DND-41 (cell line): ENCODE results near the gene STK32C.

Experiments used
- ATAC-seq: fragments of 200-7000 bp; cut with Tn5 transposase; 3 replicates; pipeline ENCODE4 v1.9.1; 2021; ENCODE audit warnings: low read depth; ENCODE audit not compliant: insufficient read depth
- DNase-seq: peaks from one replicate; pipeline ENCODE4 v3.0.0-alpha.2; 2020
- H2AFZ ChIP-seq: 2 replicates; pipeline ENCODE4 v1.6.0; 2012; ENCODE audit warnings: low read depth, low read length
- H3K27ac ChIP-seq: 2 replicates; pipeline ENCODE4 v1.5.1; 2012; ENCODE audit warnings: low read length, inconsistent platforms
- H3K27me3 ChIP-seq: fragments of 200-600 bp; sonication (generic); 2 replicates; pipeline ENCODE4 v1.6.0; 2012; ENCODE audit warnings: low read length, mild to moderate bottlenecking, inconsistent platforms; ENCODE audit not compliant: insufficient read depth, poor library complexity
- H3K36me3 ChIP-seq: 2 replicates; pipeline ENCODE4 v1.5.1; 2012; ENCODE audit warnings: low read length, inconsistent platforms; ENCODE audit not compliant: insufficient read depth
- H3K4me1 ChIP-seq: 2 replicates; pipeline ENCODE4 v1.5.1; 2012; ENCODE audit warnings: mild to moderate bottlenecking, low read length; ENCODE audit not compliant: insufficient read depth
- H3K4me2 ChIP-seq: 2 replicates; pipeline ENCODE4 v1.6.0; 2012; ENCODE audit warnings: mild to moderate bottlenecking, moderate library complexity, low read length, inconsistent platforms; ENCODE audit not compliant: insufficient read depth
- H3K4me3 ChIP-seq, 2 experiments: fragments of 200-600 bp in 1 of 2; shearing (Covaris generic) in 1 of 2; 2 replicates each; pipeline ENCODE4 v1.5.1; 2012 to 2016; ENCODE audit warnings: inconsistent platforms in 2 of 2, low read length in 2 of 2, mild to moderate bottlenecking in 2 of 2, low read depth in 1 of 2, moderate library complexity in 1 of 2
- H3K79me2 ChIP-seq: 2 replicates; pipeline ENCODE4 v1.6.0; 2012; ENCODE audit warnings: low read length, inconsistent platforms; ENCODE audit not compliant: insufficient read depth
- H3K9ac ChIP-seq: 2 replicates; pipeline ENCODE4 v1.6.0; 2012; ENCODE audit warnings: low read depth, mild to moderate bottlenecking, inconsistent platforms, low read length, moderate library complexity
- H3K9me3 ChIP-seq: 2 replicates; pipeline ENCODE4 v1.5.1; 2012; ENCODE audit warnings: low read length, moderate library complexity, mild to moderate bottlenecking, inconsistent platforms; ENCODE audit not compliant: insufficient read depth, severe bottlenecking
- H4K20me1 ChIP-seq: 2 replicates; pipeline ENCODE4 v1.6.0; 2012; ENCODE audit warnings: low read length; ENCODE audit not compliant: insufficient read depth
- EZH2 ChIP-seq: IDR thresholded peaks from 3 replicates; pipeline ENCODE4 v1.6.1; 2012; ENCODE audit warnings: borderline replicate concordance, low read depth, mild to moderate bottlenecking, moderate library complexity, low read length, inconsistent platforms; ENCODE audit not compliant: severe bottlenecking
- TF ChIP-seq, protein P1 (sequence below): IDR thresholded peaks from 2 replicates; pipeline ENCODE4 v1.5.1; 2012; ENCODE audit warnings: borderline replicate concordance, low read length, moderate library complexity, mild to moderate bottlenecking; ENCODE audit not compliant: poor library complexity, severe bottlenecking; ENCODE audit errors: extremely low read depth

STK32C gene

DNA sequence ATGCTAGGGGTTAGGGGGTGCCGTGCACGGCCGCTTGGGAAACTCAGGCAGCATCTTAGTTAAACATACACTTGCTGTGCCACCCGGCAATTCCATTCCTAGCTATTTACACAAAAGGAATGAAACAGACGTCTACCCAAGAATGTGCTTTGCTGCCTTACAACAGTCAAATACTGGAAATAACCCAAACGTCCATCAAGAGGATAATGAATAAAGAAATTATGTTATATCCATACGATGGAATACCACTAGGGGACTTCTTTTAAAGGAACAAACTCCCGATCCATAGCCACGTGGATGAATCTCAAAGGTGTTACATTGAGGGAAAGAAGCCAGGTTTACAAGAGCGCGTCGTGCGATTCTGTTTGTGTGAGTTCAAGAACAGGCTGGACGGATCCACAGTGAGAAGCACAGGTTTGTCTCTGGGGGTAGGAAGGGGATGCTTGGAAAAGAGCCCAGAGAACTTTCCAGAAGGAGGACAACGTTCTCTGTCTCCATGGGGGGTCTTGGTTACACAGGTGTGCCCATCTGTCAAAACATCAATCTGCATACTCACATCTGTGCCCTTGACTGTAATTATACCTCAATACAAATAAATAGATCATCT lies 41.8 kb downstream of the STK32C start:
- Histone ChIP-seq H3K9me3 (peaks cover 3% of the 10 kb centered on the region), H3K27ac (no peak overlapping the region), H3K36me3 (no peaks in the 10 kb centered on the region), H3K27me3 (no peaks in the 10 kb centered on the region), H3K4me1 (no peaks in the 10 kb centered on the region), H2AFZ (no peak overlapping the region), H3K4me3 (no peak overlapping the region), H3K9ac (no peak overlapping the region), H3K4me2 (no peak overlapping the region), H4K20me1 (peaks cover 3% of the 10 kb centered on the region; the same call in 1 of the 2 replicates), H3K79me2 (no peaks in the 10 kb centered on the region)
- DNase-seq (no peak), ATAC-seq (no peak)
- TF ChIP-seq, protein P1, sequence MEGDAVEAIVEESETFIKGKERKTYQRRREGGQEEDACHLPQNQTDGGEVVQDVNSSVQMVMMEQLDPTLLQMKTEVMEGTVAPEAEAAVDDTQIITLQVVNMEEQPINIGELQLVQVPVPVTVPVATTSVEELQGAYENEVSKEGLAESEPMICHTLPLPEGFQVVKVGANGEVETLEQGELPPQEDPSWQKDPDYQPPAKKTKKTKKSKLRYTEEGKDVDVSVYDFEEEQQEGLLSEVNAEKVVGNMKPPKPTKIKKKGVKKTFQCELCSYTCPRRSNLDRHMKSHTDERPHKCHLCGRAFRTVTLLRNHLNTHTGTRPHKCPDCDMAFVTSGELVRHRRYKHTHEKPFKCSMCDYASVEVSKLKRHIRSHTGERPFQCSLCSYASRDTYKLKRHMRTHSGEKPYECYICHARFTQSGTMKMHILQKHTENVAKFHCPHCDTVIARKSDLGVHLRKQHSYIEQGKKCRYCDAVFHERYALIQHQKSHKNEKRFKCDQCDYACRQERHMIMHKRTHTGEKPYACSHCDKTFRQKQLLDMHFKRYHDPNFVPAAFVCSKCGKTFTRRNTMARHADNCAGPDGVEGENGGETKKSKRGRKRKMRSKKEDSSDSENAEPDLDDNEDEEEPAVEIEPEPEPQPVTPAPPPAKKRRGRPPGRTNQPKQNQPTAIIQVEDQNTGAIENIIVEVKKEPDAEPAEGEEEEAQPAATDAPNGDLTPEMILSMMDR: no peak
- TF ChIP-seq EZH2: no peak

DNA sequence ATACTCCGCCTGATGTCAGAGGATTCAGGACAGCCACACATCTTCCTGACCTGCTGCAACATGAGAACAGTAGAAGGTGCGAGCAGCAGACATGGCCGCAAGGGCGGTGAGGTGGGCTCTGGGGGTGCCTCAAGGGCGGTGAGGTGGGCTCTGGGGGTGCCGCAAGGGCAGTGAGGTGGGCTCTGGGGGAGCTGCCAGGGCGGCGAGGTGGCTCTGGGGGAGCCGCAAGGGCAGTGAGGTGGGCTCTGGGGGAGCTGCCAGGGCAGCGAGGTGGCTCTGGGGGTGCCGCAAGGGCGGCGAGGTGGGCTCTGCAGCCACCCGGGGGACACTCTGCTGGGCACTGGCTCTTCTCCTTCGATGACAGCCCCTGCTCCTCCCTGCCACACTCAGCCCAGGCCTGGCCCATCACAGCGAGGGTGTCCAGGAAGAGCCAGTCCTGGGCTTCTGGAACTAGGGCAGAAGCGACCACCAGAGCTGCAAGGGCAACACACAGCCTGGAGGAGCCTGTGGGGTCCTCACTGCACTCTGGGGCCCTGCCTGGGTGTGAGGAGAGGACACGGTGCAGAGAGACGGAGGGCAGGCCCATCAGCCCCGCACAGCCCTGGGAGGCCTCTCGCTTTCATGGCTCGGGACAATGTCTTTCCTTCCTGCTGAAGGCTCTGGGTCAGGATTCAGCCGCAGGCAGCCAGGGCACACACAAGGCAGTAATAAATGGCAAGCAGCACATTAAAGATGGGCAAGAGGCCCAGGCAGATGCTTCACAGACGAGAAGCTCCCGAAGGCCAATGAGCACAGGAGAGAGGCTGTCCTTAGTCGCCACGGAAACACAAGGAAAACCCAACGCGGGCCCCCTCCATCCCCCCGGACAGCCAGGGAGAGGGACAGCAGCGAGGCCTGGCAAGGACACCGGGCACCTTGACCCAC lies 42.5 kb downstream of the STK32C start:
- no peak for ATAC-seq
- Histone ChIP-seq H3K27ac (no peak overlapping the region), H3K27me3 (no peaks in the 10 kb centered on the region), H3K4me1 (no peaks in the 10 kb centered on the region), H3K9me3 (peaks cover 3% of the 10 kb centered on the region), H3K4me3 (no peak overlapping the region), H2AFZ (no peak overlapping the region), H3K79me2 (no peaks in the 10 kb centered on the region), H3K9ac (no peak overlapping the region), H4K20me1 (peaks cover 3% of the 10 kb centered on the region; the same call in 1 of the 2 replicates), H3K36me3 (no peaks in the 10 kb centered on the region), H3K4me2 (no peak overlapping the region)
- TF ChIP-seq, protein P1: no peak
- no peak for TF ChIP-seq EZH2
- DNase-seq: no peak

DNA sequence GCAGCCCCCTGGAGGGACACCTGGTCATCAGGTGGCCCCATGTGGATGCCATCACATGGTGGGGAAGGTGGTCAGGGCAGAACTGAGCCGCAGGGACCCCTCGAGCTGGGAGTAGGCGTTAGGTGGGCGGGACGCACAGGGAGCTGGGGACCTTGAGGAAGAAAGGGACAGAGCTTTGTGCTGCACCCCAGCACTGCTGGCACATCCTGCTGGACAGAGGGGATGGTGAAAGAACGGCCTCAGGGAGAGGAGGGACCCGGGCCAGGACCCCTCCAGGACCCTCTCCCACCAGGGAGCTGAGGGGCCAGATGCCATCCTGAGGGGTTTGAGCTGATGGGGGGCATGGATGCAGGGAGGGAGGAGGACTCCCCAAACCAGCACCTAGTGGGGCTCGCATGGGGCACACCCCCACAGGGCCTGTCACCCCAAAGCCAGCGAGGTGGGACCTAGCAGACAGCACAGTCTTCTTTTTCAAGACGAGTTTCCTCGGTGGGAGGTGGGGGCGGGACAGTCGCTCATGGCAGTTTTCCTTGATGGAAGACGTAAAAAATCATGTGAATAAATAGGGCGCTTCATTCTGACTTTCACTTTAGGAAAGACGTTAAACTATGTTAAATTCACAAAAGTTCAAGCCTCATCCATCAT lies 43.3 kb downstream of the STK32C start:
- DNase-seq (no peak), ATAC-seq (no peak)
- Histone ChIP-seq H3K9ac (no peak overlapping the region), H3K9me3 (peaks cover 3% of the 10 kb centered on the region), H3K36me3 (no peaks in the 10 kb centered on the region), H3K4me3 (no peak overlapping the region), H4K20me1 (peaks cover 3% of the 10 kb centered on the region; the same call in 1 of the 2 replicates), H2AFZ (no peak overlapping the region), H3K27ac (no peak overlapping the region), H3K4me2 (no peak overlapping the region), H3K79me2 (no peaks in the 10 kb centered on the region), H3K27me3 (no peaks in the 10 kb centered on the region), H3K4me1 (no peaks in the 10 kb centered on the region)
- TF ChIP-seq, protein P1: no peak
- TF ChIP-seq EZH2: no peak
